ENCODE measurements around the gene ZNF66.
"Not testable (repeated sequence)": the region's sequence is repeated elsewhere in the genome, so short reads cannot be mapped to it uniquely, and the experiment has no call there.

Gene ZNF66

GRCh38 chr19:20776083-20777076 lies at the start of gene ZNF66:
ZNF66 (plus strand) TSS chr19:20776304; CDS start chr19:20776448, 144 bp downstream.
- DNase-seq = peak; percentile 89

GRCh38 chr19:20750169-20750568 lies 25.9 kb upstream of the ZNF66 start:
- DNase-seq = not testable (repeated sequence)

DNA sequence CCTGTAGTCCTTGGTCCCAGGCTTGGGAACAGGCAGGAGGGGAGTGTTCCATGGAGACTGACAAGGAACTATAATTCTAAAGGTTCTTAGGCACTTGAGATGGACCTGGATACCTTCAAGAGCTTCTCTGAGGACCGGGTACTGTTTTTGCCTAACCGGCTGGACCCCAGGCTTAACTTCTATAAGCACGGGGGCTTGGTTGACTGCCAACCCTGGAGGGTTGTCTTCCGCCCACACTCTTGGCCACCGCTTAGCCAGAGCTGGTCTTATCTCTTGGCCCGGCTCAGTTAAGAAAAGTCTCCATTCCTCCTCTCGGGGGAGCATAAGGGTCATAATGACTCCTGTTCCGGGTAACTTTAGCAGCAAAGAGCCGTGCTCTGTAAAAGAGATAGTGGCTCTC lies 23.8 kb upstream of the ZNF66 start:
- not testable (repeated sequence) for DNase-seq

GRCh38 chr19:20769225-20769736 lies 6.8 kb upstream of the ZNF66 start:
- not testable (repeated sequence) for DNase-seq

- DNase-seq = no peak
Measured at GRCh38 chr19:20787786-20788185, 11.7 kb downstream of the ZNF66 start.

- no peak for DNase-seq
Measured at GRCh38 chr19:20791806-20792205, 15.7 kb downstream of the ZNF66 start.

DNA sequence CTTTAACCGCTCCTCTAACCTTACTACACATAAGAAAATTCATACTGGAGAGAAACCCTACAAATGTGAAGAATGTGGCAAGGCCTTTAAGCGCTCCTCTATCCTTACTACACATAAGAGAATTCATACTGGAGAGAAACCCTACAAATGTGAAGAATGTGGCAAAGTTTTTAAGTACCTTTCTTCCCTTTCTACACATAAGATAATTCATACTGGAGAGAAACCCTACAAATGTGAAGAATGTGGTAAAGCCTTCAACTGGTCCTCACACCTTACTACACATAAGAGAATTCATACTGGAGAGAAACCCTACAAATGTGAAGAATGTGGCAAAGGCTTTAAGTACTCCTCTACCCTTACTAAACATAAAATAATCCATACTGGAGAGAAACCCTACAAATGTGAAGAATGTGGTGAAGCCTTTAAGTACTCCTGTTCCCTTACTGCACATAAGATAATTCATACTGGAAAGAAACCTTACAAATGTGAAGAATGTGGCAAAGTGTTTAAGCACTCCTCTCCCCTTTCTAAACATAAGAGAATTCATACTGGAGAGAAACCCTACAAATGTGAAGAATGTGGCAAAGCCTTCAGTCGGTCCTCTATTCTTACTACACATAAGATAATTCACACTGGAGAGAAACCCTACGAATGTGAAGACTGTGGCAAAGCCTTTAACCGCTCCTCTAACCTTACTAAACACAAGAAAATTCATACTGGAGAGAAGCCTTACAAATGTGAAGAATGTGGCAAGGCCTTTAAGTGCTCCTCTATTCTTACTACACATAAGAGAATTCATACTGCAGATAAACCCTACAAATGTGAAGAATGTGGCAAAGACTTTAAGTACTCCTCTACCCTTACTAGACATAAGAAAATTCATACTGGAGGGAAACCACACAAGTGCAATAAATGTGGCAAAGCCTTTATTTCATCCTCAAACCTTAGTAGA lies 30.5 kb downstream of the ZNF66 start:
- not testable (repeated sequence) for DNase-seq

DNA sequence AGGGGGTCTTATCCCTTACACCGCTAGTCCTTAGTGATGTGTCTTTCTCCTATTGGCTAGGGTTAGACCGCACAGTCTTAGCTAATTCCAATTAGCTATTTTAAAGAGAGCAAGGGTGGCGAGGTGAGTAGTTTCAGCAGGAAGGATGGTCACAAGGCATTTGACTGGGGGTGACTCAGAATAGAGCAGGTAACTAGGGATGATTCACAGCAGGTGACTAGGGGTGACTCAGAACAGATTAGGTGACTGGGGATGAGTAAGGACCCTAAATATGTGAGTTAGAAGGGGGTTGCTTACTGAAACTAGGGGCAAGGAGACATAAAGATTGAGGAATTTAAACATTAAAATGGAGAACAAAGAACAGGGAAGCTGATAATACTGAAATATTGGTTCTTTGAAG lies 64.3 kb downstream of the ZNF66 start:
- no peak for DNase-seq
